GF-D8 (cell line): ENCODE measurements around the gene DYNLT1.
"Not testable (repeated sequence)": the region's sequence is repeated elsewhere in the genome, so short reads cannot be mapped to it uniquely, and the experiment has no call there.

ENCODE experiments used
- DNase-seq: peaks from one replicate; lab custom pipeline; 2025; lab: John Stamatoyannopoulos, UW

DYNLT1 gene

GRCh38 chr6:158639056-158639455 is 5.5 kb downstream of the DYNLT1 start:
- DNase-seq, result no peak

GRCh38 chr6:158638324-158638854 is 6.2 kb downstream of the DYNLT1 start:
- no peak for DNase-seq

- DNase-seq, result no peak
These were observed 7.8 kb downstream of the DYNLT1 start for GRCh38 chr6:158636778-158637177.

- no peak for DNase-seq
These were observed 9.0 kb downstream of the DYNLT1 start for GRCh38 chr6:158635427-158636073.

GRCh38 chr6:158634695-158635426 is 9.7 kb downstream of the DYNLT1 start:
- no peak for DNase-seq

GRCh38 chr6:158633127-158633526 is 11.4 kb downstream of the DYNLT1 start:
- DNase-seq, result no peak

GRCh38 chr6:158632538-158633119 is 11.9 kb downstream of the DYNLT1 start:
- not testable (repeated sequence) for DNase-seq

GRCh38 chr6:158631678-158632537 is 12.6 kb downstream of the DYNLT1 start:
- DNase-seq, result no peak

GRCh38 chr6:158630938-158631616 is 13.5 kb downstream of the DYNLT1 start:
- DNase-seq, result no peak

- DNase-seq, result no peak
These were observed 14.9 kb downstream of the DYNLT1 start for GRCh38 chr6:158629367-158630221.

GRCh38 chr6:158628542-158628941 is 16.0 kb downstream of the DYNLT1 start:
- no peak for DNase-seq

- no peak for DNase-seq
These were observed 16.7 kb downstream of the DYNLT1 start for GRCh38 chr6:158627940-158628211.

- no peak for DNase-seq
These were observed 17.2 kb downstream of the DYNLT1 start for GRCh38 chr6:158627168-158627939.

GRCh38 chr6:158626360-158627167 is 18.0 kb downstream of the DYNLT1 start:
- no peak for DNase-seq

GRCh38 chr6:158625881-158626305 is 18.6 kb downstream of the DYNLT1 start:
- no peak for DNase-seq

GRCh38 chr6:158624684-158625682 is 19.6 kb downstream of the DYNLT1 start:
- DNase-seq, result no peak

GRCh38 chr6:158622545-158623190 is 21.9 kb downstream of the DYNLT1 start:
- DNase-seq, result no peak
